Lower leg skin (tissue), 3 donors: ENCODE results near the gene PLCXD1.

ENCODE experiments used
- POLR2A ChIP-seq, 2 donors: fragments of 450-650 bp; IDR thresholded peaks; one replicate each; pipeline ENCODE4 v1.6.1; 2016 to 2017; ENCODE audit warnings: antibody characterized with exemption in 2 of 2, mild to moderate bottlenecking in 1 of 2, moderate library complexity in 1 of 2
- TF ChIP-seq, protein P1 (sequence below), 3 donors: fragments of 450-650 bp; IDR thresholded peaks; one replicate each; pipeline ENCODE4 v1.5.1; 2016; ENCODE audit warnings: antibody characterized with exemption in 3 of 3, mild to moderate bottlenecking in 3 of 3, moderate library complexity in 2 of 3

DNA sequence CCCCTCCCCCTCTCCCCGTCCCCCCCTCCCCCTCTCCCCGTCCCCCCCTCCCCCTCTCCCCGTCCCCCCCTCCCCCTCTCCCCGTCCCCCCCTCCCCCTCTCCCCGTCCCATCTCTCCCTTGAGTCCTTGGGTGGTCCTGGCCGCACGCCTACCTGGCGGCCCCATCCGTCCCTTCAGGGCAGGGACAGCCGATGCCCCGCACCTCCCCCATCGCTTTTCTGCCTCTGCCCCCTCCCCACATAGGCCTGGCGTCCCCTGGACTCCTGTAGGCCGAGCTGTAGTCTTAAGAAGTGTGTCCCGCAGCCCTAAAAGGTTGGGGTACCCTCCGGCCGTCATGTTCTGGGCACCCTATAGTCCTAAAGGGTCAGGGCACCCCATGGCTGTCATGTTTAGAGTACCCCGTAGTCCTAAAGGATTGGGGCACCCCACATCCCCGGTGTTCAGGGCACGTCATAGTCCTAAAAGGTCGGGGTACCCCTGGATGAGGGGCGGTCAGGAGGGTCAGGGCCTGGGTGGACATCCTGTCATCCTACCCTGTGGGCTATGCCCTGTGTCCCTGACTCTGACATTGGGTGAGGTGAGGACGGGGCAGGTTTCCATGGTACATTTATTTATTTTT, 48.2 kb downstream of the PLCXD1 start:
- TF ChIP-seq POLR2A (IDR thresholded peaks at IDR 0.05): no peak
- TF ChIP-seq, protein P1, sequence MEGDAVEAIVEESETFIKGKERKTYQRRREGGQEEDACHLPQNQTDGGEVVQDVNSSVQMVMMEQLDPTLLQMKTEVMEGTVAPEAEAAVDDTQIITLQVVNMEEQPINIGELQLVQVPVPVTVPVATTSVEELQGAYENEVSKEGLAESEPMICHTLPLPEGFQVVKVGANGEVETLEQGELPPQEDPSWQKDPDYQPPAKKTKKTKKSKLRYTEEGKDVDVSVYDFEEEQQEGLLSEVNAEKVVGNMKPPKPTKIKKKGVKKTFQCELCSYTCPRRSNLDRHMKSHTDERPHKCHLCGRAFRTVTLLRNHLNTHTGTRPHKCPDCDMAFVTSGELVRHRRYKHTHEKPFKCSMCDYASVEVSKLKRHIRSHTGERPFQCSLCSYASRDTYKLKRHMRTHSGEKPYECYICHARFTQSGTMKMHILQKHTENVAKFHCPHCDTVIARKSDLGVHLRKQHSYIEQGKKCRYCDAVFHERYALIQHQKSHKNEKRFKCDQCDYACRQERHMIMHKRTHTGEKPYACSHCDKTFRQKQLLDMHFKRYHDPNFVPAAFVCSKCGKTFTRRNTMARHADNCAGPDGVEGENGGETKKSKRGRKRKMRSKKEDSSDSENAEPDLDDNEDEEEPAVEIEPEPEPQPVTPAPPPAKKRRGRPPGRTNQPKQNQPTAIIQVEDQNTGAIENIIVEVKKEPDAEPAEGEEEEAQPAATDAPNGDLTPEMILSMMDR (IDR thresholded peaks at IDR 0.05): no peak
